ENCODE data around the gene STAT3.
A peak's percentile ranks its signal among the peaks of the same experiment; 100 is the strongest.

Gene STAT3

DNA sequence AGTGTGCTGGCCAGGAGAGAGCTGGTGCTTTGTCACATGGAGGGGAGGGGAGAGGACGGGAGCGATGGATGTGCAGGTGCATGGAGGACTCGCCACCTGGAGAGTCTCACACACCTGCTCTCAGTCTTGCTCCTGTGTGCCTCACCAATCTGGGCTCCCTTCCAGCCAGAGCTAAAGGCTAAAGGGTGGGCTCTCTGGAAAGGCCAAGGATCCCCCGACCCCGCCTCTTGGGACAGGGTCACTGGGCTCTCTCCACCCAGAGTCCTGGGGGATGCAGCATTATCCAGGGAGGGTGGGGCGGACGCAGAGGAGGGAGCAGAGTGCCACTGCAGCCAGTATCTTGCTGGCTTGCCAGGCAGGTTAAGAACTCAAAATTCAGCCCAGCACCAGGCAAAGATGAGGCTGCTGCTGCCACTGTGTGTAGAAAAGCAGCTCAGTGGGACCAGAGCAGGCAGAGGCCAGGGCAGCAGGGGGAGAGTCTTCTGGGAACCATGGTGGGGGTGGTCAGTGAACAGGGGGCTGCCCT, 106.6 kb downstream of the STAT3 start:
- Histone ChIP-seq H3K4me1 (ENCODE audit: control insufficient read depth, insufficient read depth, low read length) (peaks cover 11% of the 10 kb centered on the region), H3K9ac (ENCODE audit: low read length) (no peak overlapping the region), H3K27me3 (ENCODE audit: control insufficient read depth, insufficient read depth, low read length) (no peaks in the 10 kb centered on the region), H3K4me3 (ENCODE audit: low read length) (no peak overlapping the region), H3K9me3 (ENCODE audit: control insufficient read depth, low read length) (no peaks in the 10 kb centered on the region), H3K36me3 (ENCODE audit: control insufficient read depth, insufficient read depth, low read length) (no peaks in the 10 kb centered on the region)

DNA sequence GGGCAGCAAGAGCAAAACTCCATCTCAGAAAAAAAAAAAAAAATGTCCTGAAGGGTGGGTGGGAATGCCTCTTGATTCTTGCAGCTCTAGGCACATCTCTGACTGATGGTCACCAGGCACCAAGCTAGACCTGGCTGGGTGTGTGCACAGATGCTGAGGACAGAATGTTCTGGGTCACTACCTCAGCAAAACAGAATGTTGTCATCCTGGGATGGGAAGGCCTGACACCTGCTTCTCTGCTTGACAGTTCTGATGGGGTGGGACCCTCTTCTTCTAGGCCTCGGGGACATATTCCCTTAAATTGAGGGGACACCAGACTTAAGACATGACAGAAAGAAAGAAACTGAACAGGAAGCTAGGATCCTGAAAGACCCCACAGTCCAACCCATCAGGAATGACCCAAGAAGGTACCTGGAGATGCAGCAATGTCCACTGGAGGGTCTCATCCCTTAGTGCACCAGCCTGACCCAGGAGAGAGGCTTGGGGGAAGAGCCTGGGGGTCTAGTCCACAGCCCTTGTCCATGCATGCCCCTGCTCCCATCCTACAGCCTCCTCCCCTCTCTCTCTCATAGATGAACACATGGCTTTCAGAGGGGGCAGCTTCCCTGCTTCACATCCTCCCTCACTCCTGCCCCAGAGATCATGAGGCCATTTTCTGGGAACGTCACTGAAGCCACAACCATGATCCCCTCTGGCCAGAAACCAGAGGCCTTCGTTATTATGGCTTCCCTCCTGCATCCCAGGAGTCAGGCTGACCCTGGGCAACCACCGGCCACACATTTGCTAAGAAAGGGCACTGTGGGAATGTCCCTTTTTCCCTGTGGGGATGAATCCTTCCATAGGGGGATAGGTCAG, 108.2 kb downstream of the STAT3 start:
- no peaks in the 10 kb centered on the region for H3K27me3 ChIP-seq (ENCODE audit: control insufficient read depth, insufficient read depth, low read length)
- no peaks in the 10 kb centered on the region for H3K36me3 ChIP-seq (ENCODE audit: control insufficient read depth, insufficient read depth, low read length)
- no peak overlapping the region for H3K4me3 ChIP-seq (ENCODE audit: low read length)
- H3K4me1 ChIP-seq (ENCODE audit: control insufficient read depth, insufficient read depth, low read length): peaks cover 8% of the 10 kb centered on the region
- H3K9ac ChIP-seq (ENCODE audit: low read length): no peak overlapping the region
- H3K9me3 ChIP-seq (ENCODE audit: control insufficient read depth, low read length): no peaks in the 10 kb centered on the region

DNA sequence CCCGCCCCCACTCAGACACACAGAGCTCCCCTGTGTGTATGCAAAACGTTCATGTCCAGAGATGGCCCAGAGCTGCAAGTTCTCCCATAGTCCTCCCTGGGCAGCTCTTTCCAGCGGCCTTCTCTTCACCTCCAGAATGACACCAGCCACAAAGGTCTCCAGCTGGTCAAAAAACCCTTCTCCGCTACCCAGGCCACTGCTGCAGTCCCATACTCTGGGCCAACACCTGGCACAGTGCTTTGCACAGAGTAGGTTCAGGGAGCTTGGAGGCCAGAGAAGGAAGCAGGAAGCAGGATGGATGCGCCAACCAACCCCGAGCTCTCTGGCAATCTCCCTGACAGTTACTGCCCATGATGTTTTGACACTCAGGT, 110.9 kb downstream of the STAT3 start:
- Histone ChIP-seq H3K4me1 (ENCODE audit: control insufficient read depth, insufficient read depth, low read length) (peaks cover 8% of the 10 kb centered on the region), H3K9ac (ENCODE audit: low read length) (peak overlapping the region; percentile 95), H3K27me3 (ENCODE audit: control insufficient read depth, insufficient read depth, low read length) (no peaks in the 10 kb centered on the region), H3K36me3 (ENCODE audit: control insufficient read depth, insufficient read depth, low read length) (no peaks in the 10 kb centered on the region), H3K4me3 (ENCODE audit: low read length) (no peak overlapping the region), H3K9me3 (ENCODE audit: control insufficient read depth, low read length) (no peaks in the 10 kb centered on the region)

DNA sequence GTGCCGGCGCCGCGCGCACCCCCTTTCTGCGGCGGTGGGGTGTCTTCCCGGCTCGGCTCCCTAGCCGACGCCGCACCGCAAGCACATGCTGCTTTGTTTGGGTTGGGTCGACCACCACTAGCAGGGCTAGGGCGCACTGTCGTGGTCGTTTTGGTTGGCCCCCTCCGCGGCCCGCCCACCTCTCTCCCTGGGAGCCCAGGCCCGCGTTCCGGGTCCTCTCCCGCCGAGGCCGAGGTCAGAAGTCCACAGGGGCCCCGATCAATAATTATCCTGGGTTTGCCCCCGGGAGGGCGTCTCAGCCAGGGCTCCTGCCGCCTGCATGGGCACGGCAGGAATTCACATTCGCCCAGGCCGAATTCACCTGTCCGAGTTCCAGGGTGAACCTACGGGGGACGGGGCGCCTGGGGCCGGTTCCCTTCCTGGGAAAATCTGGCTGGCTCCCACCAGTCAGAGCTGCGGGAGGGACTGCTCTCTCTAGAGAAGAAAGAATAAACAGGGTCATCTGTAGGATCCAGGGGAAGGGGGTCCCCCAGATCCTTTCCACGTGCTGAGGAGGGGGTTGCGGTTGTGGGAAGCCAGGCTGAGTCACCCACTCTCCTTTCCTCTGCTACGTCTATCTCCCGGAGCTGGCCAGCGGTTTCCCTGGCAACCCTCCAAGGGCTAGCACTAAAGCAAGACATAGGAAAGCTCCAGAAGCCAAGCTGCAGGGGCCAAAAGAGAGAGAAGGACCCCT, 111.5 kb downstream of the STAT3 start:
- Histone ChIP-seq H3K4me1 (ENCODE audit: control insufficient read depth, insufficient read depth, low read length) (peaks cover 8% of the 10 kb centered on the region), H3K9me3 (ENCODE audit: control insufficient read depth, low read length) (no peaks in the 10 kb centered on the region), H3K9ac (ENCODE audit: low read length) (peak overlapping the region; percentile 95), H3K4me3 (ENCODE audit: low read length) (peak overlapping the region; percentile 71), H3K27me3 (ENCODE audit: control insufficient read depth, insufficient read depth, low read length) (no peaks in the 10 kb centered on the region), H3K36me3 (ENCODE audit: control insufficient read depth, insufficient read depth, low read length) (no peaks in the 10 kb centered on the region)

DNA sequence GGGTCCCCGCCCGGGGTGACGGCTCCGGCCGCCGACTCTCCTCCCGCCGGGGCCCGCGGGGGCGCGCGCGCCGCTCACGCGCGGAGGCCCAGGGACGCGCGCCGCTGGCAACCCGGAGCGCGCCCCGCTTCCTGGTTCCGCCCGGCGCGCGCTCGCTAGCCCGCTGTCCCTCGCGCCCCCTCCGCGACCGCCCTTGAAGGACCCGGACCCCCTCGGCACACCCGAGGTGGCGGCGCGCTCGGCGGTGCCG, 112.0 kb downstream of the STAT3 start, which contains the start of gene STAT5B:
Gene STAT5B, minus strand, starts transcription at position 33 of the 250 bp plus-strand sequence. CDS start 44,264 bp downstream, outside the sequence.
- Histone ChIP-seq H3K4me3 (ENCODE audit: low read length) (peak within 1 kb of the TSS; percentile 93), H3K36me3 (ENCODE audit: control insufficient read depth, insufficient read depth, low read length) (no peaks in the 10 kb centered on the region), H3K4me1 (ENCODE audit: control insufficient read depth, insufficient read depth, low read length) (peaks cover 8% of the 10 kb centered on the region), H3K9me3 (ENCODE audit: control insufficient read depth, low read length) (no peaks in the 10 kb centered on the region), H3K9ac (ENCODE audit: low read length) (peak within 1 kb of the TSS; percentile 95), H3K27me3 (ENCODE audit: control insufficient read depth, insufficient read depth, low read length) (no peaks in the 10 kb centered on the region)

DNA sequence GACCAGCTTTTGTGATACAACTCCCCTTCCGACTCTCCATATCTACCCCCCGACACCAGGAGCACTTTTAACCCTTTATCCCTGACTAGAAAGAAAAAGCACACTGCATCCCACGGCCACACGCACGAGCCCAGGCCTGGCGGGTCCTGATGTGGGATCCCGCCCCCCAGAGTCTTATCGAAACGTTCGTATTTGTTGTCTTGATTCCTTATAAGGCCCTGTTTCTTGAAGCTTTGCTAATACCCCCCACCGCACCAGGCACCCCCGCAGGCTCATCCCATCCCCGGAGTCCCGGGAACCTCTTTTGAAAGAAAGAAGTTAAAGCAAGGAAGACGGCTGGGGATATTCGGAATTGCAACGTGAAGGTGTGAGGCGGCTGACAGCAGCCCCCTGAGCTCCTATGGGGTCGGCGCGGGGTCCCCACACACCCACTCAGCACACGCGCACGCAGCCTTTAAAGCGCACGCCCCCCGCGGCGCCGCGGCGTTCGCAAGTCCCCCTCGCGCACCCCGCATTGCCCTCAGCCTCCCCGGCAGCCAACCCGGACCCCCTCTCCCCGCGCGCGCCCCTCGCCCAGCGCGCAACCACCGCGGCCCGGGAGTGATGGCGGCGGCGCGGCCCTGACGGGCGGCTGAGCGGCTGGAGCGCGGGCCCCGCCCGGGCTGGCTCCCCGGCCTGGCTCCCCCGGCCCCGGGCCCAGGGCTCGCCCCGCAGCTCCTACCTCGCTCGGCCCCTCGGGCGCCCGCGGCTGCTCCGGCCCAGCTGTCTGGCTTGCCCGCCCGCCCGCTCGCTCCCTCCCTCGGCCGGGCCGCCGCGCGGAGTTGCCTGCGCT, 112.5 kb downstream of the STAT3 start:
- Histone ChIP-seq H3K36me3 (ENCODE audit: control insufficient read depth, insufficient read depth, low read length) (no peaks in the 10 kb centered on the region), H3K4me3 (ENCODE audit: low read length) (peak overlapping the region; percentile 93), H3K9ac (ENCODE audit: low read length) (peak overlapping the region; percentile 84), H3K9me3 (ENCODE audit: control insufficient read depth, low read length) (no peaks in the 10 kb centered on the region), H3K27me3 (ENCODE audit: control insufficient read depth, insufficient read depth, low read length) (no peaks in the 10 kb centered on the region), H3K4me1 (ENCODE audit: control insufficient read depth, insufficient read depth, low read length) (peaks cover 8% of the 10 kb centered on the region)

DNA sequence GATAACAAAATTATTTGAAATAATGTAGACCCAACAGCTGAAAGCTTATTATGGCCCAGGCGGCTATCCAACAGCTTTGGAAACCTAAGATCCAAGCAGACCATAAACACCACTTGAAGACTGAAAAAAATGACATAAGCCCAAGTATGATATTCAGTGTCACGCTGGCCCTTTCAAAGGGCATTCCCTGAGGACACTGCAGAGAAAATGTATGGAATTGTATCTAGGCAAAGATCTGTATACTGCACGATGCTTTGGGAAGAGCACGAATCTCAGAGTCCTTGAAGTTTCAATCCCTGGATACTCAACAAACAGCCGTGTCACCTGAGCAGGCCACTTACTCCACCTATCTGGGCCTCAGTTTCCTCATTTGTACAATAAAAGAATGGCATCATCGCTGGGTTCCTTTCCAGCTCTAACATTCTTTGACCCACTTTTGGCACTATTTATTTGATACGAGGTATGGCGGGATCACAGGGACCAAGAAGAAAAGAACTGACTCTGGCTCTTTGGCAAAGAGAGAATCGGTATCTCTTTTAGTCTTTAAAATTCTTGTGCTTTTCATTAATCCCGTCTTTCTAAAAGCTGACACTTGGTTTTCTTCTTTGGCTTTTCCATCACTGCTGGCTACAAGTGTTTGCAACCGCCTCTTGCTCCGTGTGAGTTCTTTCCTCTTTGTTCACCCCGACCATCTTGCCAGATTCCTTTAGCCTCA, 113.3 kb downstream of the STAT3 start:
- peak overlapping the region; percentile 93 for H3K4me3 ChIP-seq (ENCODE audit: low read length)
- no peaks in the 10 kb centered on the region for H3K36me3 ChIP-seq (ENCODE audit: control insufficient read depth, insufficient read depth, low read length)
- H3K9ac ChIP-seq (ENCODE audit: low read length): peak overlapping the region; percentile 84
- H3K9me3 ChIP-seq (ENCODE audit: control insufficient read depth, low read length): no peaks in the 10 kb centered on the region
- H3K4me1 ChIP-seq (ENCODE audit: control insufficient read depth, insufficient read depth, low read length): peaks cover 8% of the 10 kb centered on the region
- H3K27me3 ChIP-seq (ENCODE audit: control insufficient read depth, insufficient read depth, low read length): no peaks in the 10 kb centered on the region

DNA sequence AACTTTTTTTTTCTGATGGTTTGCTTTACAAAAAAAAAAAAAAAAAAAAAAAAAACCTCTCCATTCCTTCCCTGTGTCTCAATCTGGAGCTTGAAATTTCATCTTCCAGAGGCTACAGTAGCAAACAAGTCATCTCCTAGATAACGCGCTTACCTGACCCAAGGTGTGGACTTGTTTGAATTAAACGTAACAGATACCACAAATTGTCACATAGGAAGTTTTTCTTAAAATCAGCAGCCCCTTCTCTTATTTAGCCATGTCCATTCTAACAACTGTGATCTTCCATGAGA, 114.0 kb downstream of the STAT3 start:
- Histone ChIP-seq H3K9me3 (ENCODE audit: control insufficient read depth, low read length) (no peaks in the 10 kb centered on the region), H3K9ac (ENCODE audit: low read length) (no peak overlapping the region), H3K36me3 (ENCODE audit: control insufficient read depth, insufficient read depth, low read length) (no peaks in the 10 kb centered on the region), H3K4me3 (ENCODE audit: low read length) (no peak overlapping the region), H3K4me1 (ENCODE audit: control insufficient read depth, insufficient read depth, low read length) (peaks cover 8% of the 10 kb centered on the region), H3K27me3 (ENCODE audit: control insufficient read depth, insufficient read depth, low read length) (no peaks in the 10 kb centered on the region)

DNA sequence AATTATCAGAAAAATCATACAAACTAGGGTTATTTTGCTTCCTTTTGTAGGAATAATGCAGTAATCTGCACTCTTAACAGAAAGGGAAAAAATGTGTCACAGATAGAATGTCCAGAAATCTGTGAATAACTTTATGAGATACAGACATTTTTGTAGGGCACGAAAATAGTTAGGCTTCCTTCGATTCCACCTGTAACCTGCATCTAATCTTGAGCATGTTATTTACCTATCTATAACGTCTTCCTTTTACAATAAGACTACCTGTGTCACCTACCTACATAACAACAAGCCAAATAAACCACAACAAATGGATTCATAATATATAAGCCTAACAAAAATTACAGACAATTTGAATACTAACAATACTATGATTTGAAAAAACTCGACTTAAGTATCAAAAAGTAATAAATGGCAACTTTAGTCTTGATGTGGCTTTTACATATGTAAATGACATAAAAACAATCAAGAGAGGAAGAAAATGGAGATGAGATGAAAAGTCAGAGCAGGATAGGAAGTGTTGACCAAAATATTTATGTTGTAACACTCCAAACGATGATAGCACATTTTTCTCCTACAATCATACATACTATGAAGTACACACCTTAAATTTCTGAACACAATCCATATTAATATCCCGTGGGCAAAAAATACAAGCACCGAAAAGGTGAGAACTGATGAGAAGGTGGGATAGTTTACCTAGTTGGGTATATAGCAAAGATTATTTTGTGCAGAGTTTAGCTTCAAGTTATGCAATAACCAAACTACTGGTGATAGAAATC, 114.6 kb downstream of the STAT3 start:
- Histone ChIP-seq H3K9ac (ENCODE audit: low read length) (no peak overlapping the region), H3K4me1 (ENCODE audit: control insufficient read depth, insufficient read depth, low read length) (peaks cover 8% of the 10 kb centered on the region), H3K4me3 (ENCODE audit: low read length) (no peak overlapping the region), H3K27me3 (ENCODE audit: control insufficient read depth, insufficient read depth, low read length) (no peaks in the 10 kb centered on the region), H3K9me3 (ENCODE audit: control insufficient read depth, low read length) (no peaks in the 10 kb centered on the region), H3K36me3 (ENCODE audit: control insufficient read depth, insufficient read depth, low read length) (no peaks in the 10 kb centered on the region)

DNA sequence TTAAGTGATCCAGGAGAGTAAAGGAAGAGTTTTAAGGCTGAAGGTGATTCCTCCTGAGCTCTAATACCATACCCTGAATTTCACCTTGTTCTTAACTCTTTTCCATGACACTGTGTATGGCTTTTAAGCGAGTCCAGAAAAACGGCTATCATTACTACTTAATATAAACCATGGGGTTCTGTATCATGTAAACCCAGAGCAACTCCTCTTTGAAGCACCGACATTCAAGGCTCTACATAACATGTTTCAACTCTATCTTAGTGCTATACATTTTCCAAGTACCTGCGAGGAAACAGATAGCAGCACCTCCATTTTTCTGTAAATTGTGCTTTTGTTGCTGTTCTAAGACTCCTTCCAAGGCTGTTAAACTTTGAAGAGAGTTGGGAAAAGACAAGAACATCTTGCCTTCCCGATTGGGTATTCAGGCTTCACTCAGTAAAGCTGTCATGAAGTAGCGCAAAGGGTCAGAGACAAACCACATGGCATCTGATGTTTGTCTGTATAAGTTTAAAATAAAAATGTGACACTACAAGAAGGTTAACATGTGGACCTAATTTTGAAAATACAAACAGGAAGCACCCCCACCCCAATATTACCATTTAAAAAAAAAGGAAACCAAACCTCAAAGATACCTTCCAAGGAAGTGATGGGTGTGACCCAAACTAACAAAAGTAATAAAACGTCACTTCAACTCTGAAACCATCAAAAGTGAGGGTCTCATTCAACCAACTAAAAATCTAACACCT, 115.9 kb downstream of the STAT3 start:
- no peaks in the 10 kb centered on the region for H3K27me3 ChIP-seq (ENCODE audit: control insufficient read depth, insufficient read depth, low read length)
- H3K9me3 ChIP-seq (ENCODE audit: control insufficient read depth, low read length): no peaks in the 10 kb centered on the region
- no peak overlapping the region for H3K4me3 ChIP-seq (ENCODE audit: low read length)
- peaks cover 6% of the 10 kb centered on the region for H3K4me1 ChIP-seq (ENCODE audit: control insufficient read depth, insufficient read depth, low read length)
- no peak overlapping the region for H3K9ac ChIP-seq (ENCODE audit: low read length)
- H3K36me3 ChIP-seq (ENCODE audit: control insufficient read depth, insufficient read depth, low read length): no peaks in the 10 kb centered on the region

DNA sequence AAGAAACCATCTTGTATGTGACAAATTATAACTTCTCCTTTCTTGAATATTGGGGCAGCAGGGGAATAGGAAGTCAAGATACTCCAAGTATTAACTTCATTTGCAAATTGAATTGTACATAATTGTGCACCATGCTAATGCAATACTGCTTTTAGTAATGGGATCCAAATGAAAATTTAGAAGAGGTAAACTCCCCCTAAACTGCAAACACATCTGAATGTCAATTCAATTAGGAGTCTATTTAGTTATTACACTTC, 116.5 kb downstream of the STAT3 start:
- H3K36me3 ChIP-seq (ENCODE audit: control insufficient read depth, insufficient read depth, low read length): no peaks in the 10 kb centered on the region
- no peaks in the 10 kb centered on the region for H3K9me3 ChIP-seq (ENCODE audit: control insufficient read depth, low read length)
- H3K4me3 ChIP-seq (ENCODE audit: low read length): no peak overlapping the region
- H3K9ac ChIP-seq (ENCODE audit: low read length): no peak overlapping the region
- H3K4me1 ChIP-seq (ENCODE audit: control insufficient read depth, insufficient read depth, low read length): peaks cover under 1% of the 10 kb centered on the region
- H3K27me3 ChIP-seq (ENCODE audit: control insufficient read depth, insufficient read depth, low read length): no peaks in the 10 kb centered on the region
